Kidney (tissue), 14 donors: Measurements from ENCODE around the gene ZNF280B. TPM values are rescaled to one million over a fixed set of nuclear protein-coding genes. Genes with fewer than 3 reads are reported as not detected.

Experiments used
- DNase-seq, 5 donors: peaks; one replicate each; pipeline ENCODE4 v3.0.0-alpha.2; 2013 to 2020
- FAIRE-seq: peaks from 2 replicates; lab custom pipeline; 2012; peaks lifted over from hg19 to GRCh38; lab: Jason Lieb, UNC
- H3K27ac ChIP-seq, 2 donors: one replicate each; pipeline ENCODE4 v1.7.0; 2013; ENCODE audit warnings: low read depth in 2 of 2, low read length in 2 of 2, inconsistent platforms in 1 of 2
- H3K27me3 ChIP-seq: one replicate; pipeline ENCODE4 v1.7.1; 2013; ENCODE audit warnings: low read length, inconsistent platforms; ENCODE audit not compliant: control insufficient read depth, insufficient read depth
- H3K36me3 ChIP-seq, 3 donors: one replicate each; pipeline versions ENCODE4 v1.7.0 to v1.7.1; 2013; ENCODE audit warnings: low read length in 3 of 3, control low read depth in 1 of 3, inconsistent platforms in 1 of 3; ENCODE audit not compliant: insufficient read depth in 3 of 3, control insufficient read depth in 2 of 3
- H3K4me1 ChIP-seq, 3 donors: one replicate each; pipeline versions ENCODE4 v1.7.0 to v1.7.1; 2013; ENCODE audit warnings: low read length in 3 of 3, inconsistent platforms in 1 of 3, low read depth in 1 of 3; ENCODE audit not compliant: control insufficient read depth in 2 of 3, insufficient read depth in 2 of 3
- H3K4me3 ChIP-seq, 3 donors: one replicate each; pipeline versions ENCODE4 v1.7.0 to v1.8.1; 2013; ENCODE audit warnings: low read length in 3 of 3, control low read depth in 1 of 3, inconsistent platforms in 1 of 3
- H3K9ac ChIP-seq, 3 donors: one replicate each; pipeline versions ENCODE4 v1.7.0 to v1.7.1; 2013; ENCODE audit warnings: low read length in 3 of 3, control low read depth in 1 of 3, inconsistent platforms in 1 of 3
- H3K9me3 ChIP-seq, 3 donors: one replicate each; pipeline versions ENCODE4 v1.7.0 to v1.7.1; 2013; ENCODE audit warnings: low read length in 3 of 3, control low read depth in 1 of 3, inconsistent platforms in 1 of 3; ENCODE audit not compliant: control insufficient read depth in 2 of 3, insufficient read depth in 1 of 3
- CTCF ChIP-seq: IDR thresholded peaks from 3 replicates; pipeline ENCODE4 v1.5.1; 2012; ENCODE audit warnings: mild to moderate bottlenecking, moderate library complexity, borderline replicate concordance; ENCODE audit not compliant: insufficient read depth; ENCODE audit errors: extremely low read depth
- intact Hi-C: fragments of 100-400 bp; cut with DNase I; formaldehyde crosslinking; loops from one replicate; pipeline ENCODE4 v1.11.1; 2022
- polyA plus RNA-seq: library from polyadenylated mRNA; stranded (reverse); fragments of 350-450 nt; fragmentation: Illumina TruSeq; extraction: RNeasy Lipid Tissue Mini Kit (QIAGEN cat#74804); gene quantifications from one replicate; pipeline ENCODE4 v1.2.3, GENCODE V29; 2014; ENCODE audit warnings: low read depth, low replicate concordance; ENCODE audit not compliant: insufficient read depth
- total RNA-seq: library from RNA; stranded (reverse); fragmentation: NEBNext Ultra II Directional; extraction: Animal tissue kit (Norgen Biotek cat#: 25700); gene quantifications from one replicate; pipeline ENCODE4 v1.2.1, GENCODE V29; 2021
- donor health status: control.
- donor health status: control.
- donor health status: control.
- donor health status: control.
- donor health status: control.
- donor health status: DM: yes; HTN: yes; CAD: no.
- donor health status: Normal renal cell carcinoma (clear cell type).

Gene ZNF280B
- total and polyA plus RNA-seq, 2 donors from 2014 or later: 0.26 to 1.0 TPM

- no peak for FAIRE-seq
- Histone ChIP-seq H3K36me3 (no peaks in the 10 kb centered on the region), H3K9me3 (peaks cover 0 to 28% (median 2%) of the 10 kb centered on the region in 3 donors), H3K4me3 (no peak overlapping the region), H3K27me3 (no peaks in the 10 kb centered on the region), H3K9ac (no peak overlapping the region), H3K27ac (no peak overlapping the region), H3K4me1 (no peaks in the 10 kb centered on the region)
- intact Hi-C loops: no loop called here
- no peak for DNase-seq
- no peak for TF ChIP-seq CTCF
Measured at GRCh38 chr22:22460635-22461034, 47.9 kb downstream of the ZNF280B start.

- Histone ChIP-seq H3K9ac (no peak overlapping the region), H3K27me3 (no peaks in the 10 kb centered on the region), H3K4me1 (no peaks in the 10 kb centered on the region), H3K27ac (no peak overlapping the region), H3K4me3 (no peak overlapping the region), H3K9me3 (peaks cover 0 to 28% (median 2%) of the 10 kb centered on the region in 3 donors), H3K36me3 (no peaks in the 10 kb centered on the region)
- intact Hi-C loops: no loop called here
- FAIRE-seq (no peak), DNase-seq (no peak)
- TF ChIP-seq CTCF: no peak
Measured at GRCh38 chr22:22460060-22460459, 48.5 kb downstream of the ZNF280B start.

- Histone ChIP-seq H3K27me3 (no peaks in the 10 kb centered on the region), H3K9ac (no peak overlapping the region), H3K36me3 (no peaks in the 10 kb centered on the region), H3K27ac (no peak overlapping the region), H3K4me3 (no peak overlapping the region), H3K9me3 (peaks cover 0 to 28% (median 2%) of the 10 kb centered on the region in 3 donors), H3K4me1 (no peaks in the 10 kb centered on the region)
- FAIRE-seq (no peak), DNase-seq (no peak)
- intact Hi-C loops: no loop called here
- TF ChIP-seq CTCF: no peak
Measured at GRCh38 chr22:22458896-22459588, 49.5 kb downstream of the ZNF280B start.
